GM19238 (cell line): Measurements from ENCODE around the gene PALD1.
"Not testable (repeated sequence)": the region's sequence is repeated elsewhere in the genome, so short reads cannot be mapped to it uniquely, and the experiment has no call there.

Experiments used
- DNase-seq: peaks from one replicate; pipeline ENCODE4 v3.0.0; 2011; ENCODE audit warnings: low spot score; ENCODE audit not compliant: insufficient read length

The PALD1 gene

DNA sequence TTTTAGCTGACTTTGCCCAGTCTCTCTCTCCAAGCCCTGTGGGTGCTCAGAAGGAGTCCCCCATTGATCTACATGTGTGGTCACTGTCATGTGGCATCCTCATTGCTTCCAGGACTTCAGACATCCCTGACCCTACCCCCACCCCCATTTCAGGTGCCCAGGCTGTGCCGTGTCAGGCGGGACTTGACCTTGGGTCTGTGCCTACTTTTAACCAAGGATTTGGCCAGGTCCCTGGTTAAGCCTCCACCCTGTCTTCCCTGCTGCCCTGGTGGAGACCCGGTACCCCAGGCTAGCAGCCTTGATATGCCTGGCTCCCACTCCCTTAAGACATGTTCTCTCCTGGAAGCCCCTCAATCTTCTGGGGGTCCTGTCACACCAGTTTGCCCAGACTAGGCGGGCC lies 92.7 kb downstream of the PALD1 start:
- DNase-seq: no peak

GRCh38 chr10:70571636-70572439 lies 93.3 kb downstream of the PALD1 start:
- DNase-seq: no peak

DNA sequence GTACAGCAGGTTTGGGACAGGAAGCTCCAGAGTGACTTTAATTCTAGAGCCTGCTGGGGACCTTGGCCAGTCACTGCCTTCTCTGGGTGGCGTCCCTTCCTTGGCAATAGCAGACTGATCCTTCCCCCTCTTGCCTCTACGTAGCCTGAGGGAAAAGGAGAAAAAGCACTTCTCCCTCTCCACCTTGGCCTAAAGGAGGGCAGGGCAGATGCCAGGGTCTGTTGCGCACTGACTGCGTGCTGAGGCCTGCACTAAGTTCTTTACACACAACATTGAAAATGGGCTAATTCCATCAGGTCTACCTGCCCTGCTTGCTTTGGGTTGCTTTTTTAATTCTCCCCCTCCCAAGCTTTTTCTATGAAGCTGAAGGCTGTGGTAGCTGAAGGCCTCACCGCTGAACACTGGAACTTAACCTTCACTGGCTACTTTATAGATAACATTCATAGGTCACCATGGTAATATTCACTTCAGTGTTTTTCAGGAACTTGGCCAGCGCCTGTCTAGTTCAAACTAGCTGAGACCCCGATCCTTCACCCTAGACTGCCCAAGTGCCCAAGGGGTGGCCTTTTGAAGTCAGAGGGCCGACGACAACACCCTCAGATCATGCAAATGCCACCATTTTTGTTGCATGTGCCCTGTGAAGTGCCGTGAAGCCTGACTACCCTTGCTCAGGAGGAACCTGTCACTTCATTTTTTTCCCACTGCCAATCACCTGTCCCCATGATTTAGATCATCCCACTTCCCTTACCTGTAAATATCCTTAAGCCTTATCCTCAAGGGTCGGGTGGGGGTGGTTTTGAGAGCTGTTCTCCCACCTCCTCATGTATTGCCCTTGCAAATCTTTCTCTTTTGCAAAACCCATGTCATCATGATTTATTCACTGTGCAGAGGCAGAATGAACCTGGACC lies 95.3 kb downstream of the PALD1 start:
- no peak for DNase-seq

- DNase-seq: no peak
These were observed 96.9 kb downstream of the PALD1 start for GRCh38 chr10:70575486-70575873.

GRCh38 chr10:70575874-70576802 lies 97.6 kb downstream of the PALD1 start:
- peak; percentile 60 for DNase-seq

DNA sequence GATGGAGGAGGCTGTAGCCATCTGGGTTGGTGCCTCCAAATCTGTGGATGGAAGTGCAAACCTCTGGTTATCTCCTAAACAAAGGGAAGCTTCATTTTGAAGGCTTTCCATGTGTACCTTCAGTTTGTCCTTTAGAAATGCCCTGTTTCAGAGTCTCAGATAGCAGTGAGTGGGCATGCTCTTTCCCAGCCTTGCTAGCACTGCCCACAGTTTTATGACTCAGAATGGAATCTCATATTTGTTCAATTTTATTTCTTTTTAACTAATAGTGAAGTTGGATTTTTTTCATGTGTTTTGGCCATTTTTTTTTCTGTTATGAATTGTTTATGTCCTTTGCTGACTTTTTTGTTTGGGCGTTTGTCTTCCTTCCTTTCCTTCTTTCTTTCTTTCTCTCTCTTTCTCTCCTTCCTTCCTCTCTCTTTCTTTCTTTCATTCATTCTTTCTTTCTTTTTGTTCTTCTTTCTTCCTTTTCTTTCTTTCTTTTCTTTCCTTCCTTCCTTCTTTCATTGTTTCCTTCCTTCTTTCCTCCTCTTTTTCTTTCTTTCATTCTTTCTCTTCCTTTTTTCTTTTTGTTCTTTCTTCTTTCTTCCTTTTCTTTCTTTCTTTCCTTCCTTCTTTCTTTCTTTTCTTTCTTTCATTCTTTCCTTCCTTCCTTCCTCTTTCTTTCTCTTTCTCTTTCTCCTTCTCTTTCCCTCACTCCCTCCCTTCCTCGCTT lies 98.4 kb downstream of the PALD1 start:
- DNase-seq: no peak

DNA sequence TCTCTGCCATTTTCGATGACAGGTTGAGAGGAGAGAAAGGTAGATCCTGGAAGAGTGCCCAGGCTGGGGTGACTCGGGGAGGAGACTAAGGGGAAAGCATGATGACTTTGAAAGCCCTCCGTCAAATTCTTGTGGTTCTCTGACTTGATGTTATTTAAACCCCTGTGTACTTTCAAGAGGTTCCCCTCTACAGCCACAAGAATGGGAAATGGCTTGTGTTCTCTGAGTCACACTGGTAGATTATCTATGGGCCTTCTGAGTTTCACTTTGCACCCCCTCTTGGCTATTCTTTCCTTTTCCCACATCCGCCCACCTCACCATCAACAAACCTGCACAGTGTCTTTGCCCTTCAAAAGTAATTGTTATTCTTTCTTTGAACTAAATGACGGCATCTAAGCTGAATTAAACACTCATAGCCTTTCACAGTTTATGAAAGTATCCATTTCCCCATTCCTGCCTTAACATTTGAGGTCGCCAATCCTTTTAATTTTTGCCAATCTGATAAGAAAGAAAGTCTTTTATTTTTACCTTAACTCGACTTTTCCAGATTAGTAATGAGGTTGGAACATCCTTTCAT lies 99.9 kb downstream of the PALD1 start:
- peak; percentile 35 for DNase-seq

DNA sequence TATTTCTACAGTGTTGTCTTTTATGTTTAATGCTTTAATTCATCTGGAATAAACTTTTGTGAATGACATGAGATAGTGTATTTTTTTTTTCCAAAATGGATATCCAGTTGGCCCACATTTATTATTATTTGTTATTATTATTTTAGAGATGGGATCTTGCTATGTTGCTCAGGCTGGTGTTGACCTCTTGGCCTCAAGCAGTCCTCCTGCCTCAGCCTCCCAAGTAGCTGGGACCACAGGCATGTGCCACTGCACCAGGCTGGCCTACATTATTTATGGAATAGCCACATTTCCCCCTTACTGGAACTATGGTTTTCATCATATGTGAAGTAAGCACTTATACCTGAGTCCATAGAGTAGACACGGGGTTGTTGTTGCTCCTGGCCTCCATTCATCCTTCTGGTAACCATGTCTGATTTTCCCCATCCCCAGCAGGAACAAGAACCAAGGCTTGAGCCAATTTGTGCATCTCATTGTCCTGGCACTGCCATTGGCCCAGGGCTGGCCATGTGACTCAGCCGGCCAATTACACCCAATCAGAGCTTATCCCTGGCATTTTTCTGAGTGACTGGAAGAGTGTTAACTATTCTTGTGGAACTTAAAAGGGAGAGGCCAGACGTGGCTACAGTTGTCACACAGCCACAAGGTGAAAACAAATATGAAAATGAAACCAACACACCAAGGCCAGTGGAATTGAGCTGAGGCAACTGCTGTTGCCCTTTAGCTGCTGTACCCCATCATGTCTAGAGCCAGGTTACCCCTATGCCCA lies 100.9 kb downstream of the PALD1 start:
- peak; percentile 34 for DNase-seq

DNA sequence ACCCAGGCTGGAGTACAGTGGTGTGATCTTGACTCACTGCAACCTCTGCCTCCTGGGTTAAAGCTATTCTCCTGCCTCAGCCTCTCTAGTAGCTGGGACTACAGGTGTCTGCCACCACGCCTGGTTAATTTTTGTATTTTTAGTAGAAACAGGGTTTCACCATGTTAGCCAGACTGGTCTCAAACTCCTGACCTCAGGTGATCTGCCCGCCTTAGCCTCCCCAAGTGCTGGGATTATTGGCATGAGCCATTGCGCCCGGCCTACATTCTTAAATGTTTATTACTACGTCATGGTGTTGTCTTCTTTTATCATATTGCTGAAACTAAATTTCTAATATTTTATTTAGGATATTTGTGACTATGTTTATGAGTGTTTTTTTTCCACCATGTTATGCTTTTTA lies 102.6 kb downstream of the PALD1 start:
- DNase-seq: not testable (repeated sequence)

DNA sequence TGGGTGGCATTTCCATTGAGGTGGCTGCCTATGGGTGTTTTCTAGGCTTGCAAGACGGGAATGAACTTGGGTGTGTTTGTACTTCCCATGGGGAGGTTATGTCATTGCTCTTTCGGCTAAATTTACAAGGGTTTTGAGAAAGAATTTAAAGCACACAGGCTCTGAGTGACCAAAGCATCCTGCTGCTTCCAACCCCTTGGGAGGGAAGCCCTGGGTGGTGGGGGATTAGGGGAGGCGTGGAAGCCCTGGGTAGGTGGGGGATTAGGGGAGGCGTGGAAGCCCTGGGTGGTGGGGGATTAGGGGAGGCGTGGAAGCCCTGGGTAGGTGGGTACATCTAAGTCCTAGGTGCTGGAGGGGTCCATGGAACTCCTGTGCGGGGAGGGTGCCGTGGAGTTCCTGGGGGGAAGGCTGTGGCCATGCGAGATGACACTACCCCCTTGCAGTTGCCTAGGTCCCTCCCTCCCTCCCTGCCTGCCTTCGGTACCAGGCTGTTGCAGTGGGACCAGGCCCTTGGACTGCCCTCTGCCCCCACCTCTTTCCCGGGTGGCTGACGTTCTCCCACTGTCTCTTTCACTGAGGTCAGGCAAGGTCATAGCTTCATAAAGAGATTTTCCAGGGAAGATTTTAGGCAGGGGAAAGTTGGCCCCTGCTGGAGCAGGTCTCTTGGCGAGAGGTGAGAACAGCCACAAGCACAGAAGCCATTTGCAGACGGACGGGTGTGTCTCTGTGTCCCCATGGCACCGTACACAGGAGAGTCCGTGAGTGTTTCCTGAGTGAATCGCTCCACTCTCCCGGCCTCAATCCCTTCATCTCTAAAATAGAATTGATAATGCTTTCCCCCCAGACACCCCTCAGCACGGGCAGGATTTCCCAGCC lies 104.5 kb downstream of the PALD1 start:
- DNase-seq: no peak

DNA sequence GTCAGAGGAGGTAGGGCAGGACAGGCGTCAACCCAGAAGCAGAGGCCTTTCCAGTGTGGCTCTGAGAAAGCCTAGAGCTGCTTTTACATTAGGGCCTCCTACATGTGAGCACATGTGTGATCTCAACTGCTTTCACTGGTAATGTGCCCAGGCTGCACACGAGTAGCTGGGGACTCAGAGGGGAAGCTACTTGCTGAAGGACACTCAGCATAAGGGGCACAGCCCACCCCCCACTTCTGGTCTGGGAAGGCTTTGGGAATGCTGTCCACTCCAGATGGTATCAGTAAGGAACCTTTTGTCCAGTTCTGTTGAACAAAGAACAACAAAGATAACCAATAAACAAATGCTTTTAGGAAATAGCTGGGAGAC lies 105.1 kb downstream of the PALD1 start:
- no peak for DNase-seq

GRCh38 chr10:70584366-70584765 lies 105.8 kb downstream of the PALD1 start:
- DNase-seq: no peak

DNA sequence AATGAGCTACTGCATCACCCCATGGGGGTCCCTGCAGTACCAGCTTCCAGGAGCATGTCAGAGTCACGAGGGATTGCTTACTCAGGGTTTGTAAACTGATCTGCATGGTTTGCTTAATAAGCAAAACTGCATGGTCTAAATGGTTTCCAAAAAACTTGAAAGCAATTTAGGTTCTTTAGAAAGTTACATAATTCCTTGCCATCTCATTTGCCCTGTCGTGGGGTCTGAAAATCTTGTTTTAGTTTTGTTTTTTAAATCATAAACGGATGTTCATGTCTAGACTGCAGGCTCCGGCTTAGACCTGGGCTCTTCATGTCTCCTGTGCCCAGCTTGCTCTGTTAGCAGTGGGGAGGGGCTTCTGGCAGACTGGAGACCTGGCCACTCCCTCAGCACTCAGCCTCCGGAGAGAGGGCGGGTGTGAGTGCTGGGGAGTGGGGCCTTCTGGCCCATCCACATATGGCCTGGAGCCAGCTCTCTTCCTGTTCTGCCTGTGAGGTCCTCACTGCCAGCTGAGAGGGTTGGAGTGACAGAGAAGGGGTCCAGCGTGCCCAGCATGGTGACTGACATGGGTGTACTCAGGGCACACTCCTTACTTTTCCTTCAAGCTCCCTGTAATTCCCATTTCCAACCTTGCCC lies 106.5 kb downstream of the PALD1 start:
- no peak for DNase-seq

GRCh38 chr10:70585578-70586169 lies 107.1 kb downstream of the PALD1 start:
- no peak for DNase-seq

- DNase-seq: no peak
These were observed 107.9 kb downstream of the PALD1 start for GRCh38 chr10:70586348-70586930.

GRCh38 chr10:70587045-70587658 lies 108.6 kb downstream of the PALD1 start:
- no peak for DNase-seq

GRCh38 chr10:70588255-70588654 lies 109.7 kb downstream of the PALD1 start:
- no peak for DNase-seq
